Measurements from ENCODE around the gene SYT1. TPM values are rescaled to one million over a fixed set of nuclear protein-coding genes. Genes with fewer than 3 reads are reported as not detected.
A peak's percentile ranks its signal among the peaks of the same experiment; 100 is the strongest.

The SYT1 gene
- total RNA-seq, 6 experiments from 2014 or later, result 3.5 to 10.5 (median 9.1) TPM

- DNase-seq, result peak; percentile 66
- no peaks in the 10 kb centered on the region for H3K36me3 Mint-ChIP-seq (ENCODE audit: low read depth)
- peak overlapping the region; percentile 81 for H3K4me3 Mint-ChIP-seq
- peaks cover 69% of the 10 kb centered on the region for H3K4me1 Mint-ChIP-seq (ENCODE audit: low read depth)
- no peaks in the 10 kb centered on the region for H3K27me3 Mint-ChIP-seq (ENCODE audit: insufficient read depth)
- H3K27ac Mint-ChIP-seq, result peak overlapping the region; percentile 89
- no peak for TF ChIP-seq CTCF (IDR thresholded peaks at IDR 0.05)
- no peaks in the 10 kb centered on the region for H3K9me3 Mint-ChIP-seq
These were observed 545.0 kb downstream of the SYT1 start for GRCh38 chr12:79409562-79409961.

GRCh38 chr12:79411791-79412190 lies 547.2 kb downstream of the SYT1 start:
- Mint-ChIP-seq H3K4me1 (ENCODE audit: low read depth) (peaks cover 75% of the 10 kb centered on the region), H3K27ac (no peak overlapping the region), H3K36me3 (ENCODE audit: low read depth) (no peaks in the 10 kb centered on the region), H3K27me3 (ENCODE audit: insufficient read depth) (no peaks in the 10 kb centered on the region), H3K4me3 (no peak overlapping the region), H3K9me3 (no peaks in the 10 kb centered on the region)
- TF ChIP-seq CTCF (IDR thresholded peaks at IDR 0.05), result no peak
- no peak for DNase-seq

GRCh38 chr12:79413796-79414195 lies 549.2 kb downstream of the SYT1 start:
- H3K27ac Mint-ChIP-seq, result no peak overlapping the region

GRCh38 chr12:79414252-79414651 lies 549.7 kb downstream of the SYT1 start:
- H3K4me1 Mint-ChIP-seq (ENCODE audit: low read depth), result peaks cover 73% of the 10 kb centered on the region
- no peak overlapping the region for H3K27ac Mint-ChIP-seq
- no peak overlapping the region for H3K4me3 Mint-ChIP-seq
- no peak for TF ChIP-seq CTCF (IDR thresholded peaks at IDR 0.05)
- DNase-seq, result no peak
- H3K27me3 Mint-ChIP-seq (ENCODE audit: insufficient read depth), result peaks cover 1% of the 10 kb centered on the region; the same call in 1 of the 2 replicates
- H3K9me3 Mint-ChIP-seq, result no peaks in the 10 kb centered on the region
- 0 out of 2 replicates have a peak, but pooled peaks cover 5% of the 10 kb centered on the region for H3K36me3 Mint-ChIP-seq (ENCODE audit: low read depth)

More at GRCh38 chr12:79413796-79414195, 549.2 kb downstream of the SYT1 start:
- Mint-ChIP-seq H3K9me3 (no peaks in the 10 kb centered on the region), H3K27me3 (ENCODE audit: insufficient read depth) (peaks cover 1% of the 10 kb centered on the region; the same call in 1 of the 2 replicates), H3K36me3 (ENCODE audit: low read depth) (0 out of 2 replicates have a peak, but pooled peaks cover 5% of the 10 kb centered on the region), H3K4me1 (ENCODE audit: low read depth) (peaks cover 73% of the 10 kb centered on the region), H3K4me3 (no peak overlapping the region)
- TF ChIP-seq CTCF (IDR thresholded peaks at IDR 0.05), result no peak
- no peak for DNase-seq

GRCh38 chr12:79415321-79415720 lies 550.7 kb downstream of the SYT1 start:
- peaks cover 73% of the 10 kb centered on the region for H3K4me1 Mint-ChIP-seq (ENCODE audit: low read depth)
- peaks cover 1% of the 10 kb centered on the region; the same call in 1 of the 2 replicates for H3K27me3 Mint-ChIP-seq (ENCODE audit: insufficient read depth)
- H3K4me3 Mint-ChIP-seq, result no peak overlapping the region
- no peaks in the 10 kb centered on the region for H3K9me3 Mint-ChIP-seq
- 0 out of 2 replicates have a peak, but pooled peaks cover 5% of the 10 kb centered on the region for H3K36me3 Mint-ChIP-seq (ENCODE audit: low read depth)
- no peak for DNase-seq
- no peak overlapping the region; the same call in 1 of the 2 replicates for H3K27ac Mint-ChIP-seq
- TF ChIP-seq CTCF (IDR thresholded peaks at IDR 0.05), result no peak
